Adrenal gland (tissue), 12 donors: ENCODE data around the gene APBB2. TPM values are rescaled to one million over a fixed set of nuclear protein-coding genes. Genes with fewer than 3 reads are reported as not detected.

ENCODE experiments used
- DNase-seq, 7 donors: peaks; one replicate each; pipeline ENCODE4 v3.0.0-alpha.2; 2019 to 2020
- H3K27ac ChIP-seq, 5 donors: fragments of 200-600 bp; sonication (generic) in 4 of 5; 1 replicate in 3 of 5; 2 replicates in 2 of 5; pipeline versions ENCODE4 v1.5.1 to v1.8.0; 2016 to 2020; ENCODE audit warnings: mild to moderate bottlenecking in 1 of 5
- H3K27me3 ChIP-seq: fragments of 200-600 bp; 2 replicates; pipeline ENCODE4 v1.8.0; 2021
- H3K36me3 ChIP-seq, 2 donors: fragments of 200-600 bp; replicated peaks in 1 of 2; 1 replicate in 1 of 2; 2 replicates in 1 of 2; pipeline versions ENCODE4 v1.5.1 to v1.8.0; 2018 to 2022
- H3K4me1 ChIP-seq, 2 donors: fragments of 200-600 bp; replicated peaks in 1 of 2; 1 replicate in 1 of 2; 2 replicates in 1 of 2; pipeline versions ENCODE4 v1.5.1 to v1.8.0; 2018 to 2021
- H3K4me3 ChIP-seq, 4 donors: fragments of 200-600 bp; sonication (generic) in 3 of 4; one replicate each; pipeline ENCODE4 v1.5.1; 2016 to 2018
- H3K9me3 ChIP-seq, 3 donors: fragments of 200-600 bp; sonication (generic) in 1 of 3; replicated peaks in 1 of 3; 1 replicate in 2 of 3; 2 replicates in 1 of 3; pipeline versions ENCODE4 v1.5.1 to v1.8.0; 2016 to 2021
- POLR2A ChIP-seq, 2 donors: fragments of 450-650 bp; IDR thresholded peaks; one replicate each; pipeline ENCODE4 v1.6.1; 2017; ENCODE audit warnings: antibody characterized with exemption in 2 of 2, mild to moderate bottlenecking in 2 of 2, moderate library complexity in 1 of 2
- WGBS, 4 donors: extraction: QIAGEN DNeasy Blood & Tissue Kit in 2 of 4; methylation state at CpG; one replicate each; pipeline versions ENCODE4 v1.1.5 to v1.1.7; 2013 to 2017; 5-methylcytosine and 5-hydroxymethylcytosine counted together
- intact Hi-C, 2 donors: fragments of 100-400 bp; cut with DNase I; formaldehyde crosslinking; loops; one replicate each; pipeline versions ENCODE4 v1.14.1 to v1.15.0; 2022 to 2023
- polyA plus RNA-seq, 3 donors: library from polyadenylated mRNA; stranded (reverse); fragments of 200-250 nt in 2 of 3; fragments of 350-450 nt in 1 of 3; fragmentation: Illumina TruSeq in 1 of 3; extraction: RNeasy Lipid Tissue Mini Kit (QIAGEN cat#74804) in 1 of 3; gene quantifications; one replicate each; pipeline ENCODE4 v1.2.3, GENCODE V29; 2013 to 2014
- total RNA-seq, 9 donors: library from RNA; depleted of rRNA in 4 of 9; stranded (reverse); fragments of >200 nt in 4 of 9; fragments of 120-200 nt in 1 of 9; fragmentation: NEBNext Ultra II Directional in 1 of 9; extraction: Animal tissue kit (Norgen Biotek cat#: 25700) in 1 of 9; gene quantifications; one replicate each; pipeline versions ENCODE4 v1.1.0 to v1.2.4, GENCODE V29; 2013 to 2023
- TF ChIP-seq, protein P1 (sequence below), 6 experiments: fragments of 450-650 bp in 4 of 6; fragments of 200-600 bp in 2 of 6; sonication (generic) in 1 of 6; IDR thresholded peaks; 1 replicate in 5 of 6; 2 replicates in 1 of 6; pipeline versions ENCODE4 v1.5.1 to v1.8.0; 2016 to 2021; ENCODE audit warnings: antibody characterized with exemption in 6 of 6, mild to moderate bottlenecking in 2 of 6, moderate library complexity in 1 of 6
- donor health status: healthy with polysubstance abuse.
- donor health status: Bipolar disorder and iron deficiency.
- donor health status: DM: yes; HTN: yes; CAD: no.
- donor health status: DM: no; HTN: no; CAD: no.
- donor health status: DM: no; HTN: no; CAD: no.
- donor health status: DM: yes; HTN: yes; CAD: no.

Gene APBB2
- total and polyA plus RNA-seq, 12 donors, result 12.4 to 135 (median 39.7) TPM

- H3K4me1 ChIP-seq, result no peaks in the 10 kb centered on the region
- H3K4me3 ChIP-seq, result no peak overlapping the region
- WGBS, 4 donors, result 79 to 90% (median 86%) methylated on average over 2 of the region's 2 CpGs
- no peaks in the 10 kb centered on the region for H3K27me3 ChIP-seq
- no peak for TF ChIP-seq POLR2A (IDR thresholded peaks at IDR 0.05)
- TF ChIP-seq, protein P1, sequence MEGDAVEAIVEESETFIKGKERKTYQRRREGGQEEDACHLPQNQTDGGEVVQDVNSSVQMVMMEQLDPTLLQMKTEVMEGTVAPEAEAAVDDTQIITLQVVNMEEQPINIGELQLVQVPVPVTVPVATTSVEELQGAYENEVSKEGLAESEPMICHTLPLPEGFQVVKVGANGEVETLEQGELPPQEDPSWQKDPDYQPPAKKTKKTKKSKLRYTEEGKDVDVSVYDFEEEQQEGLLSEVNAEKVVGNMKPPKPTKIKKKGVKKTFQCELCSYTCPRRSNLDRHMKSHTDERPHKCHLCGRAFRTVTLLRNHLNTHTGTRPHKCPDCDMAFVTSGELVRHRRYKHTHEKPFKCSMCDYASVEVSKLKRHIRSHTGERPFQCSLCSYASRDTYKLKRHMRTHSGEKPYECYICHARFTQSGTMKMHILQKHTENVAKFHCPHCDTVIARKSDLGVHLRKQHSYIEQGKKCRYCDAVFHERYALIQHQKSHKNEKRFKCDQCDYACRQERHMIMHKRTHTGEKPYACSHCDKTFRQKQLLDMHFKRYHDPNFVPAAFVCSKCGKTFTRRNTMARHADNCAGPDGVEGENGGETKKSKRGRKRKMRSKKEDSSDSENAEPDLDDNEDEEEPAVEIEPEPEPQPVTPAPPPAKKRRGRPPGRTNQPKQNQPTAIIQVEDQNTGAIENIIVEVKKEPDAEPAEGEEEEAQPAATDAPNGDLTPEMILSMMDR (IDR thresholded peaks at IDR 0.05), result no peak
- H3K9me3 ChIP-seq, result no peaks in the 10 kb centered on the region
- intact Hi-C loops, result no loop called here
- no peak for DNase-seq
- no peaks in the 10 kb centered on the region for H3K36me3 ChIP-seq
- peak overlapping the region in 3 of 5 donors; percentile 43 to 78 (median 58) for H3K27ac ChIP-seq
These were observed 401.5 kb downstream of the APBB2 start for GRCh38 chr4:40812856-40813255.

GRCh38 chr4:40812386-40812785, 402.0 kb downstream of the APBB2 start:
- Histone ChIP-seq H3K27ac (peak overlapping the region in 2 of 5 donors; percentile 58 to 78), H3K27me3 (no peaks in the 10 kb centered on the region), H3K9me3 (no peaks in the 10 kb centered on the region), H3K4me1 (no peaks in the 10 kb centered on the region), H3K4me3 (no peak overlapping the region), H3K36me3 (no peaks in the 10 kb centered on the region)
- intact Hi-C loops, result no loop called here
- TF ChIP-seq, protein P1 (IDR thresholded peaks at IDR 0.05), result no peak
- no peak for TF ChIP-seq POLR2A (IDR thresholded peaks at IDR 0.05)
- WGBS, 4 donors, result 77 to 86% (median 83%) methylated on average over 8 of the region's 8 CpGs
- peak in 1 of 7 donors; percentile 20 for DNase-seq

GRCh38 chr4:40811956-40812355, 402.4 kb downstream of the APBB2 start:
- H3K27me3 ChIP-seq, result no peaks in the 10 kb centered on the region
- 72 to 77% (median 73%) methylated on average over 7 of the region's 7 CpGs for WGBS, 4 donors
- no peak for TF ChIP-seq POLR2A (IDR thresholded peaks at IDR 0.05)
- TF ChIP-seq, protein P1 (IDR thresholded peaks at IDR 0.05), result no peak
- H3K36me3 ChIP-seq, result no peaks in the 10 kb centered on the region
- H3K4me3 ChIP-seq, result no peak overlapping the region
- peak overlapping the region in 2 of 5 donors; percentile 58 to 78 for H3K27ac ChIP-seq
- DNase-seq, result peak in 1 of 7 donors; percentile 17
- intact Hi-C loops, result no loop called here
- no peaks in the 10 kb centered on the region for H3K4me1 ChIP-seq
- no peaks in the 10 kb centered on the region for H3K9me3 ChIP-seq

- no peak overlapping the region for H3K4me3 ChIP-seq
- no peak for DNase-seq
- WGBS, 4 donors, result 84 to 91% (median 89%) methylated on average over 8 of the region's 8 CpGs
- no peaks in the 10 kb centered on the region for H3K9me3 ChIP-seq
- H3K36me3 ChIP-seq, result no peaks in the 10 kb centered on the region
- no peaks in the 10 kb centered on the region for H3K27me3 ChIP-seq
- no peak overlapping the region for H3K27ac ChIP-seq
- intact Hi-C loops, result no loop called here
- TF ChIP-seq, protein P1 (IDR thresholded peaks at IDR 0.05), result no peak
- TF ChIP-seq POLR2A (IDR thresholded peaks at IDR 0.05), result no peak
- no peaks in the 10 kb centered on the region for H3K4me1 ChIP-seq
These were observed 405.4 kb downstream of the APBB2 start for GRCh38 chr4:40808926-40809457.
